HepG2 (cell line): Measurements from ENCODE around the gene PRSS22. TPM values are rescaled to one million over a fixed set of nuclear protein-coding genes. Genes with fewer than 3 reads are reported as not detected.

Experiments
- BRD4 ChIP-seq: sonication (generic); formaldehyde crosslinking; IDR thresholded peaks from 2 replicates; pipeline ENCODE4 v1.4.0; 2020; ENCODE audit warnings: missing genetic modification reagents
- ELF3 ChIP-seq: IDR thresholded peaks from 2 replicates; pipeline ENCODE4 v1.6.1; 2016; ENCODE audit warnings: missing genetic modification reagents, missing compliant biosample characterization
- HHEX ChIP-seq: IDR thresholded peaks from 2 replicates; pipeline ENCODE4 v1.6.1; 2016; ENCODE audit warnings: control low read depth
- HNRNPLL ChIP-seq: fragments of 200-400 bp; formaldehyde crosslinking; IDR thresholded peaks from 2 replicates; pipeline ENCODE4 v1.6.1; 2017; ENCODE audit warnings: mild to moderate bottlenecking, low read depth, low read length; ENCODE audit not compliant: poor library complexity, severe bottlenecking
- HOXA3 ChIP-seq: sonication (generic); formaldehyde crosslinking; IDR thresholded peaks from 2 replicates; pipeline ENCODE4 v1.5.0; 2020; ENCODE audit warnings: missing genetic modification reagents
- IRF1 ChIP-seq: sonication (generic); formaldehyde crosslinking; IDR thresholded peaks from 2 replicates; pipeline ENCODE4 v1.4.0; 2020; ENCODE audit warnings: low read depth, mild to moderate bottlenecking, missing genetic modification reagents
- MIER2 ChIP-seq: IDR thresholded peaks from 2 replicates; pipeline ENCODE4 v1.6.1; 2016; ENCODE audit warnings: missing biosample characterization, missing genetic modification reagents
- PAXIP1 ChIP-seq: sonication (generic); formaldehyde crosslinking; conservative IDR thresholded peaks from 2 replicates; pipeline ENCODE4 v1.4.0; 2020; ENCODE audit warnings: mild to moderate bottlenecking, missing genetic modification reagents, moderate library complexity
- USF2 ChIP-seq, 2 experiments: sonication (generic) in 1 of 2; formaldehyde crosslinking in 1 of 2; IDR thresholded peaks; 2 replicates each; pipeline versions ENCODE4 v1.5.1 to v1.6.1; 2011 to 2020; ENCODE audit warnings: borderline replicate concordance in 1 of 2, low read depth in 1 of 2, low read length in 1 of 2, mild to moderate bottlenecking in 1 of 2, missing genetic modification reagents in 1 of 2, moderate library complexity in 1 of 2
- ZBTB39 ChIP-seq: sonication (generic); formaldehyde crosslinking; IDR thresholded peaks from 2 replicates; pipeline ENCODE4 v1.5.0; 2020; ENCODE audit warnings: missing genetic modification reagents
- ZBTB7B ChIP-seq: sonication (generic); formaldehyde crosslinking; IDR thresholded peaks from 2 replicates; pipeline ENCODE4 v1.4.0; 2020; ENCODE audit warnings: missing genetic modification reagents
- ZFP37 ChIP-seq: sonication (generic); formaldehyde crosslinking; IDR thresholded peaks from 2 replicates; pipeline ENCODE4 v1.4.0; 2020; ENCODE audit warnings: missing genetic modification reagents, borderline replicate concordance
- ZNF770 ChIP-seq: sonication (generic); formaldehyde crosslinking; IDR thresholded peaks from 2 replicates; pipeline ENCODE4 v1.5.0; 2020; ENCODE audit warnings: mild to moderate bottlenecking, missing genetic modification reagents
- polyA plus RNA-seq, 8 experiments: library from polyadenylated mRNA; depleted of rRNA in 3 of 8; stranded (reverse) in 7 of 8; unstranded in 1 of 8; fragments of >200 nt; fragmentation: Illumina TruSeq in 4 of 8; extraction: Trizol in 4 of 8; gene quantifications; 2 replicates each; pipeline versions ENCODE4 v1.2.1 to v1.2.3, GENCODE V29; 2011 to 2016; ENCODE audit warnings: low read depth in 4 of 8, missing spikeins in 1 of 8, mixed read lengths in 1 of 8; ENCODE audit not compliant: insufficient read depth in 1 of 8
- total RNA-seq, 5 experiments: library from RNA; depleted of rRNA; stranded (reverse); fragments of >200 nt; fragmentation: Illumina TruSeq; extraction: Trizol; gene quantifications; 2 replicates each; pipeline ENCODE4 v1.2.3, GENCODE V29; 2016; ENCODE audit warnings: low read depth in 1 of 5

Gene PRSS22
- total and polyA plus RNA-seq, 2 of the 13 experiments (the other 11 are each of a cell fraction or from before 2014, with no cell fraction given), result 0.24 to 0.32 TPM

GRCh38 chr16:2882650-2883457 is 24.9 kb upstream of the PRSS22 start, which contains the start of gene FLYWCH2 (continued):
- TF ChIP-seq USF2 (IDR thresholded peaks at IDR 0.05; ENCODE audit: low read depth, low read length) (no peak), USF2 (CRISPR knock-in tag; IDR thresholded peaks at IDR 0.05; ENCODE audit: borderline replicate concordance) (no peak; the same call in 1 of the 2 replicates), ZFP37 (CRISPR knock-in tag) (0 out of 2 replicates have a peak, but pooled peaks have one; percentile 66), BRD4 (CRISPR knock-in tag) (peak; percentile 71), HOXA3 (CRISPR knock-in tag) (peak; percentile 65; the same call in 1 of the 2 replicates), IRF1 (CRISPR knock-in tag) (no peak), ELF3 (CRISPR knock-in tag) (0 out of 2 replicates have a peak, but pooled peaks have one; percentile 13), ZNF770 (CRISPR knock-in tag) (peak; percentile 78), MIER2 (no peak), HHEX (CRISPR knock-in tag) (no peak), PAXIP1 (CRISPR knock-in tag) (peak; percentile 75), HNRNPLL (peak; percentile 75), ZBTB39 (CRISPR knock-in tag) (0 out of 2 replicates have a peak, but pooled peaks have one; percentile 13), ZBTB7B (CRISPR knock-in tag) (peak; percentile 67)
